Pancreas (tissue), 10 donors: Measurements from ENCODE around the gene APOOL. TPM values are rescaled to one million over a fixed set of nuclear protein-coding genes. Genes with fewer than 3 reads are reported as not detected.
"Not testable (repeated sequence)": the region's sequence is repeated elsewhere in the genome, so short reads cannot be mapped to it uniquely, and the experiment has no call there.

Experiments
- ATAC-seq, 4 donors: fragments of 200-7000 bp; cut with Tn5 transposase; one replicate each; pipeline versions ENCODE4 v1.8.0 to v1.9.1; 2020; ENCODE audit warnings: mild to moderate bottlenecking in 4 of 4, moderate library complexity in 4 of 4
- DNase-seq, 6 donors: peaks; one replicate each; pipeline ENCODE4 v3.0.0-alpha.2; 2020
- FAIRE-seq: peaks from 2 replicates; lab custom pipeline; 2012; peaks lifted over from hg19 to GRCh38; lab: Jason Lieb, UNC
- H3K27ac ChIP-seq, 4 donors: fragments of 200-600 bp; sonication (generic); 1 replicate in 3 of 4; 2 replicates in 1 of 4; pipeline versions ENCODE4 v1.5.0 to v1.8.0; 2020
- H3K27me3 ChIP-seq, 4 donors: fragments of 200-600 bp; one replicate each; pipeline ENCODE4 v1.8.0; 2021
- H3K36me3 ChIP-seq, 3 donors: fragments of 200-600 bp; sonication (generic) in 1 of 3; one replicate each; pipeline versions ENCODE4 v1.5.0 to v1.8.0; 2020 to 2021
- H3K4me1 ChIP-seq, 3 donors: fragments of 200-600 bp; one replicate each; pipeline ENCODE4 v1.8.0; 2021
- H3K4me3 ChIP-seq, 4 donors: fragments of 200-600 bp; sonication (generic) in 2 of 4; one replicate each; pipeline versions ENCODE4 v1.5.0 to v1.8.0; 2020 to 2021
- H3K9me3 ChIP-seq, 4 donors: fragments of 200-600 bp; one replicate each; pipeline ENCODE4 v1.8.0; 2021
- CTCF ChIP-seq, 4 donors: fragments of 200-600 bp; sonication (generic) in 3 of 4; IDR thresholded peaks; one replicate each; pipeline versions ENCODE4 v1.5.0 to v1.8.0; 2021; ENCODE audit warnings: antibody characterized with exemption in 4 of 4
- WGBS, 2 donors: extraction: QIAGEN DNeasy Blood & Tissue Kit; methylation state at CpG; one replicate each; pipeline ENCODE4 v1.1.7; 2013; 5-methylcytosine and 5-hydroxymethylcytosine counted together
- intact Hi-C, 3 donors: fragments of 100-400 bp; cut with DNase I; formaldehyde crosslinking; loops; one replicate each; pipeline versions ENCODE4 v1.11.1 to v1.14.2; 2022
- polyA plus RNA-seq, 2 donors: library from polyadenylated mRNA; stranded (reverse); fragments of 200-250 nt; gene quantifications; one replicate each; pipeline ENCODE4 v1.2.3, GENCODE V29; 2013
- total RNA-seq, 6 donors: library from RNA; stranded (reverse); fragmentation: NEBNext Ultra II Directional in 4 of 6; extraction: Animal tissue kit (Norgen Biotek cat#: 25700) in 4 of 6; gene quantifications; one replicate each; pipeline versions ENCODE4 v1.2.1 to v1.2.4, GENCODE V29; 2021 to 2023
- donor health status: healthy with polysubstance abuse.
- donor health status: DM: no; HTN: no; CAD: no; lungs with moderate emphysema.
- donor health status: DM: no; HTN: no; CAD: no.
- donor health status: control.
- donor health status: control.
- donor health status: Bipolar disorder and iron deficiency.
- donor health status: DM: yes; HTN: yes; CAD: no.
- donor health status: DM: no; HTN: no; CAD: no.
- donor health status: DM: no; HTN: no; CAD: no.
- donor health status: DM: yes; HTN: yes; CAD: no.

Gene APOOL
- total and polyA plus RNA-seq, 8 donors = 2.7 to 13.7 (median 9.9) TPM

GRCh38 chrX:85001344-85001743 is 2.3 kb upstream of the APOOL start:
- H3K27me3 ChIP-seq = peaks cover 0 to 7% (median 2%) of the 10 kb centered on the region in 4 donors
- H3K27ac ChIP-seq = no peak overlapping the region
- peaks cover 0 to 6% (median 0%) of the 10 kb centered on the region in 3 donors for H3K4me1 ChIP-seq
- intact Hi-C loops = no loop called here
- no peaks in the 10 kb centered on the region for H3K36me3 ChIP-seq
- 65 to 84% methylated on average over 1 of the region's 1 CpG for WGBS, 2 donors
- no peak overlapping the region for H3K4me3 ChIP-seq
- DNase-seq (no peak), FAIRE-seq (no peak), ATAC-seq (no peak)
- H3K9me3 ChIP-seq = no peaks in the 10 kb centered on the region
- no peak for TF ChIP-seq CTCF (IDR thresholded peaks at IDR 0.05)

GRCh38 chrX:85004255-85004654 is 578 bp downstream of the APOOL start:
- Histone ChIP-seq H3K27me3 (peaks cover 0 to 7% (median 2%) of the 10 kb centered on the region in 4 donors), H3K4me1 (peaks cover 0 to 6% (median 0%) of the 10 kb centered on the region in 3 donors), H3K27ac (peak overlapping the region; percentile 14 to 68 (median 66)), H3K36me3 (no peaks in the 10 kb centered on the region), H3K4me3 (peak overlapping the region; percentile 19 to 54 (median 42)), H3K9me3 (no peaks in the 10 kb centered on the region)
- ATAC-seq (peak; percentile 28 to 53 (median 40)), DNase-seq (no peak), FAIRE-seq (no peak)
- intact Hi-C loops = no loop called here
- TF ChIP-seq CTCF (IDR thresholded peaks at IDR 0.05) = no peak
- WGBS, 2 donors = 2 to 36% methylated on average over 11 of the region's 11 CpGs

GRCh38 chrX:85012098-85012497 is 8.4 kb downstream of the APOOL start:
- Histone ChIP-seq H3K27ac (no peak overlapping the region), H3K9me3 (no peaks in the 10 kb centered on the region), H3K36me3 (no peaks in the 10 kb centered on the region), H3K4me1 (no peaks in the 10 kb centered on the region), H3K4me3 (no peak overlapping the region), H3K27me3 (no peaks in the 10 kb centered on the region)
- intact Hi-C loops = no loop called here
- TF ChIP-seq CTCF (IDR thresholded peaks at IDR 0.05) = no peak
- 73 to 79% methylated on average over 2 of the region's 2 CpGs for WGBS, 2 donors
- no peak for FAIRE-seq
- ATAC-seq = no peak
- DNase-seq = no peak

GRCh38 chrX:85015351-85015750 is 11.7 kb downstream of the APOOL start:
- ATAC-seq, H3K27me3 ChIP-seq, H3K4me3 ChIP-seq, H3K27ac ChIP-seq, FAIRE-seq, H3K4me1 ChIP-seq, H3K9me3 ChIP-seq, DNase-seq, H3K36me3 ChIP-seq, intact Hi-C loops: not testable (repeated sequence)
- 91 to 99% methylated on average over 8 of the region's 8 CpGs for WGBS, 2 donors

GRCh38 chrX:85017721-85018120 is 14.0 kb downstream of the APOOL start:
- Histone ChIP-seq H3K4me1 (no peaks in the 10 kb centered on the region), H3K27ac (no peak overlapping the region), H3K27me3 (no peaks in the 10 kb centered on the region), H3K36me3 (no peaks in the 10 kb centered on the region), H3K4me3 (no peak overlapping the region), H3K9me3 (no peaks in the 10 kb centered on the region)
- FAIRE-seq (no peak), ATAC-seq (no peak), DNase-seq (no peak)
- 89 to 90% methylated on average over 2 of the region's 2 CpGs for WGBS, 2 donors
- intact Hi-C loops = no loop called here
- no peak for TF ChIP-seq CTCF (IDR thresholded peaks at IDR 0.05)
